Smooth muscle cell (in vitro differentiated cells): ENCODE data around the gene SUPT20HL1. TPM values are rescaled to one million over a fixed set of nuclear protein-coding genes. Genes with fewer than 3 reads are reported as not detected.

ENCODE experiments used
- DNase-seq: peaks from one replicate; lab custom pipeline; 2025; ENCODE audit not compliant: unreplicated experiment; lab: John Stamatoyannopoulos, UW
- H2AFZ ChIP-seq: fragments of 200-600 bp; sonication (generic); 2 replicates; pipeline ENCODE4 v1.6.0; 2016; ENCODE audit warnings: antibody characterized with exemption, low read depth, mild to moderate bottlenecking
- H3F3A ChIP-seq: fragments of 200-600 bp; sonication (generic); 2 replicates; pipeline ENCODE4 v1.6.0; 2017; ENCODE audit warnings: antibody characterized with exemption, low read depth
- H3K27ac ChIP-seq: fragments of 200-600 bp; sonication (generic); 2 replicates; pipeline ENCODE4 v1.5.1; 2016; ENCODE audit warnings: low read depth, mild to moderate bottlenecking
- H3K27me3 ChIP-seq: fragments of 200-600 bp; sonication (generic); 2 replicates; pipeline ENCODE4 v1.6.1; 2016; ENCODE audit warnings: low read depth, mild to moderate bottlenecking
- H3K36me3 ChIP-seq: fragments of 200-600 bp; sonication (generic); 2 replicates; pipeline ENCODE4 v1.5.1; 2016; ENCODE audit warnings: low read depth
- H3K4me1 ChIP-seq: fragments of 200-600 bp; sonication (generic); 2 replicates; pipeline ENCODE4 v1.5.1; 2016; ENCODE audit warnings: low read depth
- H3K4me2 ChIP-seq: fragments of 200-600 bp; sonication (generic); 2 replicates; pipeline ENCODE4 v1.6.0; 2016; ENCODE audit warnings: mild to moderate bottlenecking
- H3K4me3 ChIP-seq: fragments of 200-600 bp; sonication (generic); 2 replicates; pipeline ENCODE4 v1.5.1; 2016; ENCODE audit warnings: mild to moderate bottlenecking
- H3K79me2 ChIP-seq: fragments of 200-600 bp; sonication (generic); 2 replicates; pipeline ENCODE4 v1.6.0; 2016; ENCODE audit warnings: low read depth, mild to moderate bottlenecking
- H3K9ac ChIP-seq: fragments of 200-600 bp; sonication (generic); 2 replicates; pipeline ENCODE4 v1.6.0; 2016; ENCODE audit warnings: low read depth
- H3K9me3 ChIP-seq: fragments of 200-600 bp; sonication (generic); replicated peaks from 2 replicates; pipeline ENCODE4 v1.5.1; 2016; ENCODE audit warnings: low read depth
- H4K20me1 ChIP-seq: fragments of 200-600 bp; sonication (generic); 2 replicates; pipeline ENCODE4 v1.6.0; 2016; ENCODE audit warnings: low read depth
- WGBS: methylation state at CpG from one replicate; pipeline ENCODE4 v1.1.7; 2016; ENCODE audit warnings: low lambda C conversion rate; 5-methylcytosine and 5-hydroxymethylcytosine counted together
- polyA plus RNA-seq: library from polyadenylated mRNA; unstranded; fragments of >200 nt; fragmentation: Nextera tagmentation; extraction: Ambion mirVana; gene quantifications from 2 replicates; pipeline ENCODE4 v1.2.1, GENCODE V29; 2016
- total RNA-seq: library from RNA; depleted of rRNA; stranded (reverse); fragments of >200 nt; gene quantifications from 2 replicates; pipeline ENCODE4 v1.2.3, GENCODE V29; 2014
- TF ChIP-seq, protein P1 (sequence below): fragments of 200-600 bp; sonication (generic); IDR thresholded peaks from 2 replicates; pipeline ENCODE4 v1.5.1; 2017; ENCODE audit warnings: borderline replicate concordance, mild to moderate bottlenecking, antibody characterized with exemption; ENCODE audit not compliant: insufficient read depth, poor library complexity, severe bottlenecking

SUPT20HL1 gene
- total and polyA plus RNA-seq, 2 experiments from 2014 or later: not detected

DNA sequence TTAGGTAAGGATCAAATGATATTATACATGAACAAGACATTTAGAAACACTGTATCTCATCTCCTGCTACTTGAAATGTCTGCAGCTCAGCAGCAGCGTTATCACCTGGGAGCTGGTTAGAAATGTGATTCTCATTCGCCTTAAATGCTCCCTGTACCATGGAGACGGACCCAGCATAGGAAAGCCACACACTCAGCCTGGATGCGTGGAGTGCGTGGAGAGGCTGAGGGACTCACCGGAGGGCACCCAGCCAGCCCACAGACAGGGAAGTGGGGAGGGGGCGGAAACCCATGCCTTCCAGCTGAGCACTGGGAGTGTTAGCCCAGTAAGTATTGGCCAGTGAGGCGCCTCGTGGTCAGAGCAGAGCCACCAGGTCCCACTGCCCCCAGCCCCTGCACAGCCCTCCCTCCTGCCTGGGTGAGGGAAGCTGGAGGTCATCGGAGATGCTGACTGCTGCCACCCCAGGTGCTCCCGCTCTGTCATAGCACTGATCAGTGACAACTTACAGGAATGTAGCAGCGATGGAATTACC is 15.2 kb downstream of the SUPT20HL1 start:
- no peaks in the 10 kb centered on the region for H3K36me3 ChIP-seq
- H3K4me2 ChIP-seq: no peak overlapping the region
- no peaks in the 10 kb centered on the region for H3K9me3 ChIP-seq
- peaks cover 6% of the 10 kb centered on the region for H3K4me1 ChIP-seq
- no peaks in the 10 kb centered on the region for H4K20me1 ChIP-seq
- WGBS: 80% methylated on average over 11 of the region's 12 CpGs
- no peak overlapping the region for H2AFZ ChIP-seq
- no peak for DNase-seq
- H3F3A ChIP-seq: no peaks in the 10 kb centered on the region
- TF ChIP-seq, protein P1, sequence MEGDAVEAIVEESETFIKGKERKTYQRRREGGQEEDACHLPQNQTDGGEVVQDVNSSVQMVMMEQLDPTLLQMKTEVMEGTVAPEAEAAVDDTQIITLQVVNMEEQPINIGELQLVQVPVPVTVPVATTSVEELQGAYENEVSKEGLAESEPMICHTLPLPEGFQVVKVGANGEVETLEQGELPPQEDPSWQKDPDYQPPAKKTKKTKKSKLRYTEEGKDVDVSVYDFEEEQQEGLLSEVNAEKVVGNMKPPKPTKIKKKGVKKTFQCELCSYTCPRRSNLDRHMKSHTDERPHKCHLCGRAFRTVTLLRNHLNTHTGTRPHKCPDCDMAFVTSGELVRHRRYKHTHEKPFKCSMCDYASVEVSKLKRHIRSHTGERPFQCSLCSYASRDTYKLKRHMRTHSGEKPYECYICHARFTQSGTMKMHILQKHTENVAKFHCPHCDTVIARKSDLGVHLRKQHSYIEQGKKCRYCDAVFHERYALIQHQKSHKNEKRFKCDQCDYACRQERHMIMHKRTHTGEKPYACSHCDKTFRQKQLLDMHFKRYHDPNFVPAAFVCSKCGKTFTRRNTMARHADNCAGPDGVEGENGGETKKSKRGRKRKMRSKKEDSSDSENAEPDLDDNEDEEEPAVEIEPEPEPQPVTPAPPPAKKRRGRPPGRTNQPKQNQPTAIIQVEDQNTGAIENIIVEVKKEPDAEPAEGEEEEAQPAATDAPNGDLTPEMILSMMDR: no peak
- H3K27ac ChIP-seq: no peak overlapping the region
- no peaks in the 10 kb centered on the region for H3K79me2 ChIP-seq
- no peak overlapping the region for H3K4me3 ChIP-seq
- no peaks in the 10 kb centered on the region for H3K27me3 ChIP-seq
- no peak overlapping the region for H3K9ac ChIP-seq

DNA sequence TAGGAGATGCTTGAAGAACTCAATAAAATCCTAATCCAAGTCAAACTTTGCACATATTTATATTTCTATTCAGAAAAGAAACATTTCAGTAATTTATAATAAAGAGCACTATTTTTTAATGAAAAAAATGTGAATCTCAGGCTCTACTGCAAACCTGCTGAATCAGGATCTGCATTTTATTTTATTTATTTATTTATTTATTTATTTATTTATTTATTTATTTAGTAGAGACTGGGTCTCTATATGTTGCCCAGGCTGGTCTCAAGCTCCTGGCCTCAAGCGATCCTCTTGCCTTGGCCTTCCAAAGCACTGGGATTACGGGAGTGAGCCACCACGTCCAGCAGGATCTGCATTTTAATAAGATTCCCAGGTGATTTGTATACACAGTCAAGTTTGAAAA is 16.0 kb downstream of the SUPT20HL1 start:
- Histone ChIP-seq H3K79me2 (no peaks in the 10 kb centered on the region), H3K36me3 (no peaks in the 10 kb centered on the region), H3K27me3 (no peaks in the 10 kb centered on the region), H3K27ac (no peak overlapping the region), H4K20me1 (no peaks in the 10 kb centered on the region), H3K4me1 (peaks cover 6% of the 10 kb centered on the region), H3K9ac (no peak overlapping the region), H3F3A (no peaks in the 10 kb centered on the region), H3K9me3 (no peaks in the 10 kb centered on the region), H3K4me3 (no peak overlapping the region), H2AFZ (no peak overlapping the region), H3K4me2 (no peak overlapping the region)
- no peak for DNase-seq
- WGBS: 82% methylated on average over 3 of the region's 3 CpGs
- TF ChIP-seq, protein P1: no peak

DNA sequence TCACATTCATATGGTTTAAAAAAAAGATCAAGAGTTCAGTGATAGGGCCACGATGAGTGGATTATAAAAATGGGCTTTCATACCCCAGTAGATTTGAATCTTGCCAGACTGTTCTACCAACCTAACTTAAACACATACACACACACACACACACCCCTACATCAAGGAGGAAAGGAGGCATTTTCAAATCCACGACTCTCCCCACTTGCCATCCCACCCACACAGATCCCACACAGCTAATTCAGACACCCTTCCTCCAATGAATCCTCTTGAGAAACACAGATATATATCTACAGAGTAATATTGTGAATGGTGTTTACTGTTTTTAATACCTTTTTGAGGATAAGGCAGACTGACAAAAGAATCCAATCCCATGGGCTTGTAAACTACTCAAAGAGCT is 16.8 kb downstream of the SUPT20HL1 start:
- Histone ChIP-seq H2AFZ (no peak overlapping the region), H3K9ac (no peak overlapping the region)
- 62% methylated on average over 2 of the region's 2 CpGs for WGBS

More for the DNA sequence above, 16.8 kb downstream of the SUPT20HL1 start:
- Histone ChIP-seq H3K36me3 (no peaks in the 10 kb centered on the region), H3K4me1 (no peaks in the 10 kb centered on the region), H3F3A (no peaks in the 10 kb centered on the region), H3K4me3 (no peak overlapping the region), H3K9me3 (no peaks in the 10 kb centered on the region), H3K79me2 (no peaks in the 10 kb centered on the region), H3K27me3 (no peaks in the 10 kb centered on the region), H3K4me2 (no peak overlapping the region), H3K27ac (no peak overlapping the region), H4K20me1 (no peaks in the 10 kb centered on the region)
- no peak for DNase-seq
- TF ChIP-seq, protein P1: no peak
